ENCODE data around the gene EEF1A2. TPM values are rescaled to one million over a fixed set of nuclear protein-coding genes. Genes with fewer than 3 reads are reported as not detected.
A peak's percentile ranks its signal among the peaks of the same experiment; 100 is the strongest.

EEF1A2 gene
- total RNA-seq, 4 donors from 2014 or later, result 13.3 to 26.8 (median 22.9) TPM

GRCh38 chr20:63539092-63539430 is 40.2 kb upstream of the EEF1A2 start:
- TF ChIP-seq CTCF (IDR thresholded peaks at IDR 0.05) (no peak), POLR2A (IDR thresholded peaks at IDR 0.05) (no peak)
- H3K4me3 ChIP-seq (ENCODE audit: low read depth, poor library complexity, severe bottlenecking), result no peak overlapping the region
- intact Hi-C loops (cut with DNase I; ENCODE audit: low total_unique reads), result no loop called here
- no peak for DNase-seq (ENCODE audit: low spot score in 2 of 2)
- 55 to 60% methylated on average over 10 to 11 of the region's 12 CpGs for WGBS, 2 donors

GRCh38 chr20:63538204-63539091 is 39.6 kb upstream of the EEF1A2 start:
- intact Hi-C loops (cut with DNase I; ENCODE audit: low total_unique reads), result no loop called here

GRCh38 chr20:63537525-63538203 is 38.8 kb upstream of the EEF1A2 start:
- DNase-seq (ENCODE audit: low spot score in 2 of 2), result peak; percentile 89 to 97
- intact Hi-C loops (cut with DNase I; ENCODE audit: low total_unique reads), result no loop called here
- no peak for TF ChIP-seq POLR2A (IDR thresholded peaks at IDR 0.05)
- TF ChIP-seq CTCF (IDR thresholded peaks at IDR 0.05), result peak in 1 of 3 donors; percentile 99
- WGBS, 2 donors, result 3 to 7% methylated on average over 21 to 23 of the region's 34 CpGs
- H3K4me3 ChIP-seq (ENCODE audit: low read depth, poor library complexity, severe bottlenecking), result no peak overlapping the region

More at GRCh38 chr20:63538204-63539091, 39.6 kb upstream of the EEF1A2 start:
- no peak overlapping the region for H3K4me3 ChIP-seq (ENCODE audit: low read depth, poor library complexity, severe bottlenecking)
- peak in 1 of 2 donors; percentile 64 for DNase-seq (ENCODE audit: low spot score in 2 of 2)
- WGBS, 2 donors, result 25 to 34% methylated on average over 20 to 23 of the region's 27 CpGs
- no peak for TF ChIP-seq POLR2A (IDR thresholded peaks at IDR 0.05)
- TF ChIP-seq CTCF (IDR thresholded peaks at IDR 0.05), result no peak

- no peak for TF ChIP-seq CTCF (IDR thresholded peaks at IDR 0.05)
- no peak for TF ChIP-seq POLR2A (IDR thresholded peaks at IDR 0.05)
- intact Hi-C loops (cut with DNase I; ENCODE audit: low total_unique reads), result no loop called here
- peak; percentile 72 to 94 for DNase-seq (ENCODE audit: low spot score in 2 of 2)
- WGBS, 2 donors, result 27 to 64% methylated on average over 4 to 11 of the region's 29 CpGs
- peak within 1 kb of the TSS; percentile 29 for H3K4me3 ChIP-seq (ENCODE audit: low read depth, poor library complexity, severe bottlenecking)
Observed at GRCh38 chr20:63536997-63537524, 38.2 kb upstream of the EEF1A2 start, which contains the start of gene PTK6. PTK6 (minus strand) TSS chr20:63537376; CDS start chr20:63537314, 62 bp downstream.

GRCh38 chr20:63536241-63536977 is 37.5 kb upstream of the EEF1A2 start:
- intact Hi-C loops (cut with DNase I; ENCODE audit: low total_unique reads), result no loop called here
- WGBS, 2 donors, result 14 to 34% methylated on average over 11 to 32 of the region's 35 CpGs
- H3K4me3 ChIP-seq (ENCODE audit: low read depth, poor library complexity, severe bottlenecking), result peak overlapping the region; percentile 29
- TF ChIP-seq CTCF (IDR thresholded peaks at IDR 0.05), result no peak
- TF ChIP-seq POLR2A (IDR thresholded peaks at IDR 0.05), result no peak
- DNase-seq (ENCODE audit: low spot score in 2 of 2), result no peak

All from lower leg skin (tissue), 4 donors.